Measurements from ENCODE around the gene THRAP3.
A peak's percentile ranks its signal among the peaks of the same experiment; 100 is the strongest.

The THRAP3 gene

DNA sequence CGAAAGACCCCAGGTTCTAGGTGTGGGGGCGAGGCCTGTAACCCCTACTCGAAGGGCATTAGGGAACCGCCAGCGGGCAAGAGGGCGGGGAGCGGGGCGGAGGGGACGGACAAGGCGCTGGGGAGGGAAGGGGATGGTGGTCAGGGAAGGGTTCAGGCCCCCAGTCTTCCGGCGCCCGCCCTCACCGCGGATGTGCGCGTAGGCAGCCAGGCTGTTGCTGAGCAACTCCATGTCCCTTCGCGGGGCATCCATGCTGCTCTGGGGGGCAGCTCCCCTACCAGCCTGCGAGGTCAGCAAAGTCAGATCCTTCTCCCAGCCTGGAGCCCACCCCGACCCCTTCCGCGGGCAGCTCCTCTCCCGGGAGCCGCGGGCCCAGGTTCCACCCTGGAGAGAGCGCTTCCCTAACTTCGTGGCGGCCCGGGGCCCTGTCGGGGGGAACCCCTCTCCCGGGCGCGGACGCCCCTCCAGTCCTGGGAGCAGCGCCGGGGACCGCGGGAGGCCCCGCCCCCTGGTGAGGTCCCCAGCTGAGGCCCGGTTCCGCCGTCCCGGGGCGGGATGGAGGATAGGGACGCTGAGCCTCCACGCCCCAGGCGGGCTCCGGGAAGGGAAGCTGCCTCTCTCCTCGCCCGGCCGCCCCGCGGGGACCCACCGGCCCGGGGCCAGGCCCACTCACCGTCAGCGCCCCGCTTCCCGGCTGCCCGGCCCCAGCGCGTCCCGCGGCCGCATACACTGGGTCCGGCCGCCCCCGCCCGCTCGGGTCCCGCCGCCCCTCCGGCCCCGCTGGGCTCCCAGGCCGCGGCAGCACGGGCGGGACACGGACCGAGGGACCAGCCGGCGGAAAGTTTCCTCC lies 98.8 kb downstream of the THRAP3 start:
- TF ChIP-seq, protein P1, sequence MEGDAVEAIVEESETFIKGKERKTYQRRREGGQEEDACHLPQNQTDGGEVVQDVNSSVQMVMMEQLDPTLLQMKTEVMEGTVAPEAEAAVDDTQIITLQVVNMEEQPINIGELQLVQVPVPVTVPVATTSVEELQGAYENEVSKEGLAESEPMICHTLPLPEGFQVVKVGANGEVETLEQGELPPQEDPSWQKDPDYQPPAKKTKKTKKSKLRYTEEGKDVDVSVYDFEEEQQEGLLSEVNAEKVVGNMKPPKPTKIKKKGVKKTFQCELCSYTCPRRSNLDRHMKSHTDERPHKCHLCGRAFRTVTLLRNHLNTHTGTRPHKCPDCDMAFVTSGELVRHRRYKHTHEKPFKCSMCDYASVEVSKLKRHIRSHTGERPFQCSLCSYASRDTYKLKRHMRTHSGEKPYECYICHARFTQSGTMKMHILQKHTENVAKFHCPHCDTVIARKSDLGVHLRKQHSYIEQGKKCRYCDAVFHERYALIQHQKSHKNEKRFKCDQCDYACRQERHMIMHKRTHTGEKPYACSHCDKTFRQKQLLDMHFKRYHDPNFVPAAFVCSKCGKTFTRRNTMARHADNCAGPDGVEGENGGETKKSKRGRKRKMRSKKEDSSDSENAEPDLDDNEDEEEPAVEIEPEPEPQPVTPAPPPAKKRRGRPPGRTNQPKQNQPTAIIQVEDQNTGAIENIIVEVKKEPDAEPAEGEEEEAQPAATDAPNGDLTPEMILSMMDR (conservative IDR thresholded peaks at IDR 0.05) = no peak
- peak overlapping the region; percentile 70 for H3K27ac ChIP-seq

DNA sequence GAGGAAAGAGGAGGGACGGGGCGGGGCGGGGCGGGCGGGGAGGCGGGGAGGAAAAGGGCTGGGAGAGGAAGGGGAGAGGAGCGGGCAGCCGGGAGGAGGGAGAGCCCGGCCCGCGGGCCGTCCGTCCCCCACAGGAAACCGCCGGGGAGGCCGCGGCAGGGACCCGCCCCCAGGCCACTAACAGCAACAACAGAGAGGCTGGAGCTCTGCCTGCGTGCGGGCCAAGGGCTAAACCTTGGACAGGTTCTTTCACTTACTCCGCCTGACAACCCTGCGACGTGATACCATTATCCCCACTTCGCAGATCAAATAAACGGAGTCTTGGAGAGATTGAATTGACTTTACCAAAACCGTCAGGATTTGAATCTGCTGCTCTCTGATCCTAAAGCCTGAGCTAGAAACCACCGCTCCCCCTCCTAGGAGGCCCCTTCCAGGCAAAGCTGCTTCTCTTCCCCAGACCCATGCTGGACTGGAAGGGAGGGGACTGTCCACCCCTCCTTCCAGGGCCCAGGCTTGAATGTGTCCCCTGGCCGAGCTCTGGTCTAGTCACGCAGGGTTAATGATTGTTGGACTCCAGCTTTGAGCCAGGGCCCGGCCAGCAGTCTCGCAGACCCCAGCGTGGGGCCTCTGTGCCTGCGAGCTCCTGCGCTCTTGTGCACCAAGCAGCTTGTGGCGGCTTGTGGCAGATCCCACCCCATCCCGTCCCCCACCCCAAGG lies 99.6 kb downstream of the THRAP3 start, which contains the start of gene EVA1B:
Gene EVA1B, minus strand, starts transcription at position 10 of the 717 bp plus-strand sequence. CDS start 608 bp downstream, outside the sequence.
- TF ChIP-seq, protein P1 (conservative IDR thresholded peaks at IDR 0.05) = no peak
- peak within 1 kb of the TSS; percentile 70 for H3K27ac ChIP-seq

- TF ChIP-seq, protein P1 (conservative IDR thresholded peaks at IDR 0.05) = no peak
- peak overlapping the region; percentile 70 for H3K27ac ChIP-seq
These were observed 100.1 kb downstream of the THRAP3 start for GRCh38 chr1:36324353-36324703.

DNA sequence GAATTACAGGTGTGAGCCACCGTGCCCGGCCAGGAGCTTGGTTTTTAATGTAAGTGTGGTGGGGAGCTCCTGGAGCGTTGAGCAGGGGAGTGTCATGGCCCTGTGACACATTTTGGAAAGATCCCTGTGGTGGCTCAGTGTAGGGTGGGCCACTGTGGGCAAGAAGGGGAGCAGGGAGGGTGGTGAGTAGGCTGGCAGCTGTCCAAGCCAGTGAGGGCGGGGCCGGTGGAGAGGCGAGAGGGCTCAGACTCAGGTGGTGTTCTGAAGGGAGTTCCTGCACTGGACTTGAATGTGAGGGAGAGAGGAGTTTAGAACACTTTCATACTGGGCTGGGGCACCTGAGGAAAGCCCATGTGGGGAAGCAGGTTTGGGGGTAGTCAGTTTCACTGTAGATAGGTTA lies 102.3 kb downstream of the THRAP3 start:
- TF ChIP-seq, protein P1 (conservative IDR thresholded peaks at IDR 0.05) = no peak
- no peak overlapping the region for H3K27ac ChIP-seq

GRCh38 chr1:36327421-36328087 lies 103.3 kb downstream of the THRAP3 start:
- no peak overlapping the region for H3K27ac ChIP-seq

DNA sequence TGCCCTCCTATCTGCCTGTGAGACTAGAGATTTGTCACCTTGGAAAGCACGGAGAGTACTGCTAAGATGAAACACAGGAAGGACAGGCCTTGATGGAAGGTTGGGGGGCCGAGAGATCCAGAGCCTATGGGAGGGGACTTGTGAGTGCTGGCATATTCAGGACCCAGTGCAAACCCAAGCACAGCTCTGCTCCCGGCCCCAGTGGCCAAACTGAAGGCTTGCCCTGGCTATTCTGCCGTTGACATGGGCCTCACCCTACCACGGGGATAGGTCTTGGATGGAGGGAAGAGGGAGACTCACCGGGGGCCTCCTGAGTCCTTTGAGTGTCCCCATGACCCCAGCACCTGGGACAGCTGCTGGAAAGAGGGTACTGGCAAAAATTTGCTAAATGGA lies 103.8 kb downstream of the THRAP3 start:
- H3K27ac ChIP-seq = no peak overlapping the region

More at GRCh38 chr1:36327421-36328087, 103.3 kb downstream of the THRAP3 start:
- TF ChIP-seq, protein P1 (conservative IDR thresholded peaks at IDR 0.05) = no peak

More for the DNA sequence above, 103.8 kb downstream of the THRAP3 start:
- TF ChIP-seq, protein P1 (conservative IDR thresholded peaks at IDR 0.05) = no peak

All from VCaP (cell line).